Measurements from ENCODE around the gene GGT1. TPM values are rescaled to one million over a fixed set of nuclear protein-coding genes. Genes with fewer than 3 reads are reported as not detected.
"Not testable (repeated sequence)": the region's sequence is repeated elsewhere in the genome, so short reads cannot be mapped to it uniquely, and the experiment has no call there.

Gene GGT1
- total RNA-seq, 1 experiment from 2014 or later = 13.1 TPM

- DNase-seq (ENCODE audit: low spot score) = not testable (repeated sequence)
Measured at GRCh38 chr22:24642307-24642706, 39.3 kb downstream of the GGT1 start.

GRCh38 chr22:24644409-24644808, 41.4 kb downstream of the GGT1 start:
- DNase-seq (ENCODE audit: low spot score) = not testable (repeated sequence)

- DNase-seq (ENCODE audit: low spot score) = not testable (repeated sequence)
Measured at GRCh38 chr22:24645408-24646399, 42.7 kb downstream of the GGT1 start.

DNA sequence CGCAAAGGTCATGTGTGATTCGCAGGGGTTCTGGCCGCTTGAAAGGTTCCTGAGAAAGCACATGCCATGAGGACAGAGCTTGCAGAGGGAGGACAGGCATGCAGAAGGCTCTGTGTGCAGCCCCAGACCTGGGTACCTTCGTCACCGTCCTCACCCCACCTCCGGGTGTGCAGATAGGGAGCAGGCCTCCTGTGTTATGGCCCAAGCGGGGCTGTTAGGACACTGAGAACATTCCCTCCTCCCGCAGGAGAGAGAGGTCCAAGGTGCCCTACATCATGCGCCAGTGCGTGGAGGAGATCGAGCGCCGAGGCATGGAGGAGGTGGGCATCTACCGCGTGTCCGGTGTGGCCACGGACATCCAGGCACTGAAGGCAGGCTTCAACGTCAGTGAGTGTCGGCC, 43.8 kb downstream of the GGT1 start:
- not testable (repeated sequence) for DNase-seq (ENCODE audit: low spot score)

GRCh38 chr22:24649371-24649770, 46.4 kb downstream of the GGT1 start:
- not testable (repeated sequence) for DNase-seq (ENCODE audit: low spot score)

GRCh38 chr22:24650884-24651283, 47.9 kb downstream of the GGT1 start:
- DNase-seq (ENCODE audit: low spot score) = not testable (repeated sequence)

GRCh38 chr22:24665395-24665794, 62.4 kb downstream of the GGT1 start:
- DNase-seq (ENCODE audit: low spot score) = not testable (repeated sequence)

DNA sequence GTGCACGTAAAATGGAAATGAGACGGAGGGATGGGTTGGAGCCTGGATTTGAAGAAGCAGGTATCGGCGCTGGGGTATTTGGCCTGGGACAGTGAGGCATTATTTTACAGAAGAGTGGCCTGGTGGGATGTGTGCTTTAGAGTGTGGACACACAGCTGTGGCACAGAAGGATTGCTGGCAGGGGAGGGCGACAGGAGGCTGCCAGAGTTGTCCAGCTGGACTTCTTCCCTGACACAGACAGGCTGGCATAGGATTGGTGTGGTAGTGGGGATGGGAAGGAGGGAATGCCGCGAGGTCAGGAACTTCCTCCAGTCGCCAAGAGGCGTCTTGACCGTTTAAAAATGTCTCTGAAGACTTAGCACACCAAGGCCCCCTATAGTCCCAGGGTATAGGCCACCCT, 64.9 kb downstream of the GGT1 start:
- DNase-seq (ENCODE audit: low spot score) = not testable (repeated sequence)

DNA sequence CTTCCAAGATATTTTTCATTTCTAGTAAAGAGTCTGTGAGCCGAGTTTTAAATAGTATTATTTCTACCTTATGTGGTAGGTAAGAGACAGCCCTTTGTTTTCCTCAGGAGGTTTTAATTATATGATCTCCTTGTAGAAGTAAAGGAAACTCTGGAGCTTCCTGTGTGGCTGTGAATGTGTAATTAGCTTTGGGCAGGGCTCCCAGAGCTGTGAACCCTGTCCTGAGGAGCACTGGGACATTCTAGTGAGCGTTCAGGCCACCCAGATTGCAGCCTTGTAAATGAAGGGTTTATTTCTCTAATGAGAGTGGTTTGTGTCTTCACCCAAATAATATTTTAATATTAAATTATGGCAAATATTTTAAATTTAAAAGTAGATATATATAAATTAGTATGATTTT, 69.5 kb downstream of the GGT1 start:
- not testable (repeated sequence) for DNase-seq (ENCODE audit: low spot score)

Other genes starting within 250 kb of the GGT1 start
- gene ADORA2A, start 175.6 kb upstream of the GGT1 start, total RNA-seq (2014; rRNA removed; shearing (Covaris generic)) = 1.0 TPM in 1 of 2 replicates, not detected in the other
- gene UPB1, start 107.9 kb upstream of the GGT1 start, total RNA-seq (2014; rRNA removed; shearing (Covaris generic)) = not detected in 2 replicates
- gene GUCD1, start 48.1 kb upstream of the GGT1 start, total RNA-seq (2014; rRNA removed; shearing (Covaris generic)) = 42.2 and 72.2 TPM in 2 replicates
- 194 and 261 TPM in 2 replicates for gene SNRPD3, start 47.2 kb upstream of the GGT1 start, total RNA-seq (2014; rRNA removed; shearing (Covaris generic))
- gene LRRC75B, start 10.1 kb upstream of the GGT1 start, total RNA-seq (2014; rRNA removed; shearing (Covaris generic)) = 0.66 and 2.1 TPM in 2 replicates
- gene PIWIL3, start 171.5 kb downstream of the GGT1 start, total RNA-seq (2014; rRNA removed; shearing (Covaris generic)) = not detected in 2 replicates
- 0.23 TPM in 1 of 2 replicates, not detected in the other for gene SGSM1, start 203.0 kb downstream of the GGT1 start, total RNA-seq (2014; rRNA removed; shearing (Covaris generic))